Naive B cell (primary cell): ENCODE results near the gene SLC43A1. TPM values are rescaled to one million over a fixed set of nuclear protein-coding genes. Genes with fewer than 3 reads are reported as not detected.
"Not testable (repeated sequence)": the region's sequence is repeated elsewhere in the genome, so short reads cannot be mapped to it uniquely, and the experiment has no call there.

ENCODE experiments used
- ATAC-seq, 2 donors: fragments of 150-1000 bp; cut with Tn5 transposase; 2 replicates each; pipeline ENCODE4 v1.10.0; 2021; ENCODE audit warnings: low read depth in 2 of 2, mild to moderate bottlenecking in 2 of 2, moderate library complexity in 2 of 2
- DNase-seq: peaks from one replicate; pipeline ENCODE4 v3.0.0; 2022
- H3K27ac Mint-ChIP-seq, 6 donors: one replicate each; pipeline ENCODE4 v1.8.0; 2020 to 2022; ENCODE audit warnings: mild to moderate bottlenecking in 6 of 6, mixed read lengths in 6 of 6, moderate library complexity in 5 of 6, inconsistent platforms in 2 of 6
- H3K27me3 Mint-ChIP-seq, 3 donors: one replicate each; pipeline ENCODE4 v1.8.0; 2021 to 2022; ENCODE audit warnings: mixed read lengths in 3 of 3, mild to moderate bottlenecking in 1 of 3
- H3K36me3 Mint-ChIP-seq, 2 donors: one replicate each; pipeline ENCODE4 v1.8.0; 2020 to 2022; ENCODE audit warnings: mixed read lengths in 2 of 2, inconsistent platforms in 1 of 2, mild to moderate bottlenecking in 1 of 2
- H3K4me1 Mint-ChIP-seq, 3 donors: one replicate each; pipeline ENCODE4 v1.8.0; 2020 to 2022; ENCODE audit warnings: mixed read lengths in 3 of 3, inconsistent platforms in 1 of 3, mild to moderate bottlenecking in 1 of 3, moderate library complexity in 1 of 3
- H3K4me3 Mint-ChIP-seq, 8 donors: one replicate each; pipeline ENCODE4 v1.8.0; 2020 to 2022; ENCODE audit warnings: mild to moderate bottlenecking in 8 of 8, mixed read lengths in 8 of 8, moderate library complexity in 8 of 8, inconsistent platforms in 2 of 8
- H3K9me3 Mint-ChIP-seq, 7 donors: one replicate each; pipeline ENCODE4 v1.8.0; 2020 to 2022; ENCODE audit warnings: mixed read lengths in 7 of 7, mild to moderate bottlenecking in 5 of 7, inconsistent platforms in 2 of 7, moderate library complexity in 1 of 7
- polyA plus RNA-seq, 6 donors: library from polyadenylated mRNA; unstranded; fragments of 300-500 nt; fragmentation: Illumina TruSeq; gene quantifications; one replicate each; pipeline ENCODE4 v1.2.3, GENCODE V29; 2021; ENCODE audit warnings: low read depth in 6 of 6

SLC43A1 gene
- polyA plus RNA-seq, 6 donors from 2014 or later: 3.2 to 10.9 (median 4.6) TPM

GRCh38 chr11:57457643-57458023, 57.9 kb downstream of the SLC43A1 start:
- no peak for DNase-seq
- ATAC-seq: peak; percentile 17 to 34
- peak overlapping the region; percentile 58 to 97 (median 82) for H3K4me3 Mint-ChIP-seq
- peaks cover 35 to 63% (median 54%) of the 10 kb centered on the region in 3 donors for H3K27me3 Mint-ChIP-seq
- peaks cover 0 to 8% of the 10 kb centered on the region in 2 donors for H3K36me3 Mint-ChIP-seq
- peaks cover 27 to 40% (median 33%) of the 10 kb centered on the region in 3 donors for H3K4me1 Mint-ChIP-seq
- peak overlapping the region in 1 of 6 donors; percentile 88 for H3K27ac Mint-ChIP-seq
- no peaks in the 10 kb centered on the region for H3K9me3 Mint-ChIP-seq

DNA sequence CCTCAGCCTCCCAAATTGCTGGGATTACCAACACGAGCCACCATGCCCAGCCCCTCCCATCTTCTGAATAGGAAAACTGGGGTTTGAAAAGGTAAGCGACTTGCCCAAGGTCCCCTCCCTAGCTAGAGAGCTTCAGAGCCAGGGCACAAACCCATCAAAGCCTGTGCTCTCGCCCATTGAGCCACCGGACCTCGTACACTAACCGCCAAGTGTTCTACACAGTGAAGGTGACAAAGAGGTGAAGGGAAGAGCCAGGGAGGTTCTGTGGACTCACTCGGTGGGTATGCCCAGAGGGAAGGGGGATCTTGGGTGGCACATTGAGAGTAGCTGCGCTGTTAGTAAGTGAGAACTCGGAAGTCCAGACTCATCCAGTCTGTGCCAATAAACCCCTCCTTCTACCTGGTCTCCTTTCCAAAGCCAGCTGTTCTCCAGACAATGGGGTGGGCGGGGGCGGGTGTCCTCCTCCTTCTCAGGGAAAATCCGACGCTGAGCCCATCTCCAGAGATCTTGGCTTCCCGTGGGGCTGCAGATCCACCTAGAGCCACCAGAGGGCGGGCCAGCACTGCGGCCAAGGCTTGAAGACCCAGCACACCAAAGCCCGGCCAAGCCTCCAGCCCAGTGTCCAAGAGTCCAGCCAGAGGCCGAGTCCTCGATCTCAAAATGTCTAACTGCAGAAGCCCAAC, 58.4 kb downstream of the SLC43A1 start:
- Mint-ChIP-seq H3K27me3 (peaks cover 37 to 59% (median 54%) of the 10 kb centered on the region in 3 donors), H3K27ac (peak overlapping the region in 2 of 6 donors; percentile 49 to 88)

GRCh38 chr11:57453543-57454177, 61.8 kb downstream of the SLC43A1 start:
- no peak for ATAC-seq
- Mint-ChIP-seq H3K36me3 (no peaks in the 10 kb centered on the region), H3K27ac (no peak overlapping the region), H3K4me1 (peaks cover 12 to 14% (median 14%) of the 10 kb centered on the region in 3 donors), H3K27me3 (peaks cover 31 to 40% (median 36%) of the 10 kb centered on the region in 3 donors), H3K9me3 (no peaks in the 10 kb centered on the region), H3K4me3 (no peak overlapping the region)
- DNase-seq: no peak

More for the DNA sequence above, 58.4 kb downstream of the SLC43A1 start:
- peak; percentile 50 to 52 for ATAC-seq
- Mint-ChIP-seq H3K4me3 (peak overlapping the region; percentile 58 to 90 (median 82)), H3K36me3 (peaks cover 0 to 8% of the 10 kb centered on the region in 2 donors), H3K4me1 (peaks cover 27 to 40% (median 33%) of the 10 kb centered on the region in 3 donors), H3K9me3 (no peaks in the 10 kb centered on the region)
- DNase-seq: peak; percentile 69

- no peak overlapping the region for H3K27ac Mint-ChIP-seq
- no peaks in the 10 kb centered on the region for H3K9me3 Mint-ChIP-seq
- H3K4me3 Mint-ChIP-seq: no peak overlapping the region
- no peak for ATAC-seq
- H3K27me3 Mint-ChIP-seq: peaks cover 16 to 37% (median 36%) of the 10 kb centered on the region in 3 donors
- no peaks in the 10 kb centered on the region for H3K4me1 Mint-ChIP-seq
- H3K36me3 Mint-ChIP-seq: no peaks in the 10 kb centered on the region
- no peak for DNase-seq
Observed at GRCh38 chr11:57446055-57446454, 69.4 kb downstream of the SLC43A1 start.

DNA sequence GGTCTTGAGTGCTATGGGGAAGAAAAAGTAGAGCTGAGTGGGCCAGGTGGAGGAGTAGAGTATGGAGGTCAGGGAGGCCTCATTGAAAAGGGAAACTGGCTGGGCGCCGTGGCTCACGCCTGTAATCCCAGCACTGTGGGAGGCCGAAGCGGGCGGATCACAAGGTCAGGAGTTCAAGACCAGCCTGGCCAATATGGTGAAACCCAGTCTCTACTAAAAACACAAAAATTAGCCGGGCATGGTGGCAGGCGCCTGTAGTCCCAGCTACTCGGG, 70.4 kb downstream of the SLC43A1 start:
- not testable (repeated sequence) for H3K9me3 Mint-ChIP-seq

GRCh38 chr11:57444362-57445121, 71.0 kb downstream of the SLC43A1 start:
- H3K27ac Mint-ChIP-seq: peak overlapping the region in 3 of 6 donors; percentile 5 to 68 (median 8)
- ATAC-seq (no peak), DNase-seq (no peak)
- H3K4me1 Mint-ChIP-seq: no peaks in the 10 kb centered on the region
- no peaks in the 10 kb centered on the region for H3K36me3 Mint-ChIP-seq
- peaks cover 8 to 41% (median 28%) of the 10 kb centered on the region in 3 donors for H3K27me3 Mint-ChIP-seq
- H3K4me3 Mint-ChIP-seq: no peak overlapping the region
- H3K9me3 Mint-ChIP-seq: no peaks in the 10 kb centered on the region

More for the DNA sequence above, 70.4 kb downstream of the SLC43A1 start:
- Mint-ChIP-seq H3K27me3 (peaks cover 12 to 41% (median 33%) of the 10 kb centered on the region in 3 donors), H3K27ac (peak overlapping the region in 2 of 6 donors; percentile 5 to 8)
- H3K4me3 Mint-ChIP-seq, H3K36me3 Mint-ChIP-seq, H3K4me1 Mint-ChIP-seq, ATAC-seq, DNase-seq: not testable (repeated sequence)

GRCh38 chr11:57440744-57441414, 74.6 kb downstream of the SLC43A1 start:
- H3K4me3 Mint-ChIP-seq: no peak overlapping the region
- H3K27me3 Mint-ChIP-seq: peaks cover 3 to 14% (median 9%) of the 10 kb centered on the region in 3 donors
- no peak for ATAC-seq
- no peaks in the 10 kb centered on the region for H3K36me3 Mint-ChIP-seq
- H3K27ac Mint-ChIP-seq: peak overlapping the region in 1 of 6 donors; percentile 10
- DNase-seq: no peak
- H3K9me3 Mint-ChIP-seq: no peaks in the 10 kb centered on the region
- H3K4me1 Mint-ChIP-seq: no peaks in the 10 kb centered on the region

DNA sequence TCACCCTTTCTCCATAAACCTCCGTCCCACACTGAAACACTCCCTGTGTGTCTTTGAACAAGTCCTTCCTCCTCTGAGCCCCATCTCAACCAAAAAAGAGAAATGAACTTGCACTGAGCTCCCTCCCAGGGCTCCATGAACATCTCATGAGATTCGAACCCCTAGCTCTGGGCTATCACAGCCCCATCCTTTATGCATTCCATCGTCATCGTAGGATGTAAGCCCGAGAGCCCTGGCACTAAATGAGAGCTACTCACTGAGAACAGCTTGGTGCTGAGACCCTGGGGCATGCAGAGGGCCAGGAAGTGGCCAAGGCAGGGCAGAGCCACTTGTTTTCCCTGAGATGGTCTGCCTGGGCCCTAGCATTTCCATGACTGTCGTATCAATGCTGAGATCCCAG, 75.7 kb downstream of the SLC43A1 start:
- H3K4me3 Mint-ChIP-seq: no peak overlapping the region
- no peaks in the 10 kb centered on the region for H3K4me1 Mint-ChIP-seq
- DNase-seq (no peak), ATAC-seq (no peak)
- no peaks in the 10 kb centered on the region for H3K9me3 Mint-ChIP-seq
- H3K27ac Mint-ChIP-seq: no peak overlapping the region
- H3K36me3 Mint-ChIP-seq: no peaks in the 10 kb centered on the region
- H3K27me3 Mint-ChIP-seq: peaks cover under 1 to 9% (median 3%) of the 10 kb centered on the region in 3 donors

DNA sequence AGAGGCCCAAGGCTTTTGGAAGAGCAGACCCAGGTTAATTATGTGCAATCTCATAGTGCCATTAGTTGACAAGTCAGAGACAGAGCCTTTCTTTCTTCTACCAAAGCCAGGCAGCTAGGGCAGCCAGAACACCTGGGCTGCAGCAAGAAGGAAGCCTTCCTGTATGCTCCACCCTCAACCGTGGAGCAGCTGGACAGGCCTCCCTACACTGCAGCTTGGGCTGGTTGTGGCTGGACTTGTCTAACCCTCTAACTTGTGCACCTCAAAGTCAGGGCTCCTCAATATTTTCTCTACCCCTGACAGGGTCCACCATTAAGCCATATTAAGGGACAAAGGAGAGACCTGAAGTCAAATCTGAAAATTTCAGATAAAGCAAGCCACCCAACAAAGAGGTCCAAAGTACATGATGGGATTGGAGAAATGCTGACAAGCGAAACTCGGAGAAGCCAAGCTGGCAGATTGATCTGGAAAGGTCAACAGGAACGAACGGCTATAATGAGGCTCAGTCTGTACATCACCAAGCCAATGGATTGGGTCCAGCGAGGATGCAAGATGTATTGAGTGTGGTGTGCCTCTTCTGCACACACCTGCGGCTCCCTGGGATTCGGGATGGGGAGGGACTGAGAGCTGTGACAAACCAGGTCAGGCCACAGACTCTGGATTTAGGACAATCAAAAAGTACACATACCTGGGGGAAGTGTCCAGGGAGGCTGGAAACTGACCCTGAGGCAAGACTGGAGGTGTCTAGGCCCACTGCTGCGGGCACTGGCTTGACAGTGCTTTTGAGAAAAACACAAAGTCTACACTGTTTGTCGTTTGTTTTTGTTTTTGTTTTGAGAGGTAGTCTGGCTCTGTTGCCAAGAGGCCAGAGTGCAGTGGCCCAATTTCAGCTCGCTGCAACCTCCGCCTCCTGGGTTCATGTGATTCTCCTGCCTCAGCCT, 76.9 kb downstream of the SLC43A1 start:
- no peaks in the 10 kb centered on the region for H3K4me1 Mint-ChIP-seq
- peaks cover 0 to 6% (median 0%) of the 10 kb centered on the region in 3 donors for H3K27me3 Mint-ChIP-seq
- H3K36me3 Mint-ChIP-seq: no peaks in the 10 kb centered on the region
- ATAC-seq: no peak
- no peak overlapping the region for H3K4me3 Mint-ChIP-seq
- no peaks in the 10 kb centered on the region for H3K9me3 Mint-ChIP-seq
- H3K27ac Mint-ChIP-seq: no peak overlapping the region
- no peak for DNase-seq

- DNase-seq: no peak
- peaks cover 0 to 5% (median 0%) of the 10 kb centered on the region in 3 donors for H3K27me3 Mint-ChIP-seq
- no peak overlapping the region for H3K4me3 Mint-ChIP-seq
- ATAC-seq: no peak
- H3K9me3 Mint-ChIP-seq: no peaks in the 10 kb centered on the region
- no peaks in the 10 kb centered on the region for H3K36me3 Mint-ChIP-seq
- H3K4me1 Mint-ChIP-seq: peaks cover 0 to 5% (median 0%) of the 10 kb centered on the region in 3 donors
- H3K27ac Mint-ChIP-seq: no peak overlapping the region
Observed at GRCh38 chr11:57436031-57436430, 79.5 kb downstream of the SLC43A1 start.

DNA sequence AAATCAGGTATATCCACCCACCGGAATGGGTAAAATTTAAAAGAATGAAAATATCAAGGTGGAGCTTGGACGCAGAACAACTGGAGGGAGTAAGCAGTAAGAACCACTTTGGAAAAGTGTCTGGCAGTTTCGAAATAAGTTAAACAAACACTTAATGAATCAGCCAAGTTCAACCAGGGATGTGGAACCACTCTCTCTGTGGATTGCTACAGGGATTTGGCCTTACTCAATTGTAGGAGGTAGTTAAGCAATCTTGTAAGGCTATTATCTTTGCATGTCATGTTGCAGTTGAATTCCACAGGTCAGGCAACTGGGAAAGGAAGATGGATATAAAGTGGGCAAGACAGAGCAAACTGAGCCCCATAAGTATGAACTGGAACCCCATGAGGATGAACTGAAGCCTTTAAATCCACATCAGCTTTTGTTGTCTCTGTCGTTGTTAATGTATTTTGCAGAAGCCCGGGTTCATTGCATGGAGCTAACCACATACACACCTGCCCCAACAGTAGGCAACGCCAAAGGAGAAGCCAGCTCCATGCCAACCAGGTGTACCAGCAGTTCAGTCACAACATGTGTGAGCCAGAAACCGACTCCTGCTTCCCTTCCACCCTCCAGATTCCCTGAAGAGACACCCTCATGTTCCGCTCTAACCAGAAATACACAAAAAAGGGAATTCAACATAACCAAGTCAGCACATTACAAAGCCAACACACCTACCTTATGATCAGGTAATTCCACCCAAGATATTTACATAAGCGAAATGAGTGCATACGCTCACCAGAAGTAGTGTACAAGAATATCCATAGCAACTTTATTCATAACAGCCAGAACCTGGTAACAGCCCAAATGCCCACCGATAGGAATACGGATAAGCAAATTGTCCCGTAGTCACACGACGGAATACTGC, 80.6 kb downstream of the SLC43A1 start:
- ATAC-seq (no peak), DNase-seq (no peak)
- Mint-ChIP-seq H3K4me3 (no peak overlapping the region), H3K27ac (peak overlapping the region in 1 of 6 donors; percentile 5), H3K4me1 (peaks cover 0 to 5% (median 0%) of the 10 kb centered on the region in 3 donors), H3K27me3 (no peaks in the 10 kb centered on the region), H3K36me3 (no peaks in the 10 kb centered on the region), H3K9me3 (no peaks in the 10 kb centered on the region)
